Smooth muscle cell (in vitro differentiated cells): ENCODE results near the gene TMPRSS6. TPM values are rescaled to one million over a fixed set of nuclear protein-coding genes. Genes with fewer than 3 reads are reported as not detected.

Experiments
- DNase-seq: peaks from one replicate; lab custom pipeline; 2025; ENCODE audit not compliant: unreplicated experiment; lab: John Stamatoyannopoulos, UW
- H2AFZ ChIP-seq: fragments of 200-600 bp; sonication (generic); 2 replicates; pipeline ENCODE4 v1.6.0; 2016; ENCODE audit warnings: antibody characterized with exemption, low read depth, mild to moderate bottlenecking
- H3F3A ChIP-seq: fragments of 200-600 bp; sonication (generic); 2 replicates; pipeline ENCODE4 v1.6.0; 2017; ENCODE audit warnings: antibody characterized with exemption, low read depth
- H3K27ac ChIP-seq: fragments of 200-600 bp; sonication (generic); 2 replicates; pipeline ENCODE4 v1.5.1; 2016; ENCODE audit warnings: low read depth, mild to moderate bottlenecking
- H3K27me3 ChIP-seq: fragments of 200-600 bp; sonication (generic); 2 replicates; pipeline ENCODE4 v1.6.1; 2016; ENCODE audit warnings: low read depth, mild to moderate bottlenecking
- H3K36me3 ChIP-seq: fragments of 200-600 bp; sonication (generic); 2 replicates; pipeline ENCODE4 v1.5.1; 2016; ENCODE audit warnings: low read depth
- H3K4me1 ChIP-seq: fragments of 200-600 bp; sonication (generic); 2 replicates; pipeline ENCODE4 v1.5.1; 2016; ENCODE audit warnings: low read depth
- H3K4me2 ChIP-seq: fragments of 200-600 bp; sonication (generic); 2 replicates; pipeline ENCODE4 v1.6.0; 2016; ENCODE audit warnings: mild to moderate bottlenecking
- H3K4me3 ChIP-seq: fragments of 200-600 bp; sonication (generic); 2 replicates; pipeline ENCODE4 v1.5.1; 2016; ENCODE audit warnings: mild to moderate bottlenecking
- H3K79me2 ChIP-seq: fragments of 200-600 bp; sonication (generic); 2 replicates; pipeline ENCODE4 v1.6.0; 2016; ENCODE audit warnings: low read depth, mild to moderate bottlenecking
- H3K9ac ChIP-seq: fragments of 200-600 bp; sonication (generic); 2 replicates; pipeline ENCODE4 v1.6.0; 2016; ENCODE audit warnings: low read depth
- H3K9me3 ChIP-seq: fragments of 200-600 bp; sonication (generic); replicated peaks from 2 replicates; pipeline ENCODE4 v1.5.1; 2016; ENCODE audit warnings: low read depth
- H4K20me1 ChIP-seq: fragments of 200-600 bp; sonication (generic); 2 replicates; pipeline ENCODE4 v1.6.0; 2016; ENCODE audit warnings: low read depth
- CTCF ChIP-seq: fragments of 200-600 bp; sonication (generic); IDR thresholded peaks from 2 replicates; pipeline ENCODE4 v1.5.1; 2017; ENCODE audit warnings: borderline replicate concordance, mild to moderate bottlenecking, antibody characterized with exemption; ENCODE audit not compliant: insufficient read depth, poor library complexity, severe bottlenecking
- WGBS: methylation state at CpG from one replicate; pipeline ENCODE4 v1.1.7; 2016; ENCODE audit warnings: low lambda C conversion rate; 5-methylcytosine and 5-hydroxymethylcytosine counted together
- polyA plus RNA-seq: library from polyadenylated mRNA; unstranded; fragments of >200 nt; fragmentation: Nextera tagmentation; extraction: Ambion mirVana; gene quantifications from 2 replicates; pipeline ENCODE4 v1.2.1, GENCODE V29; 2016
- total RNA-seq: library from RNA; depleted of rRNA; stranded (reverse); fragments of >200 nt; gene quantifications from 2 replicates; pipeline ENCODE4 v1.2.3, GENCODE V29; 2014

The TMPRSS6 gene
- total and polyA plus RNA-seq, 2 experiments from 2014 or later, result not detected

GRCh38 chr22:37025500-37026070 is 83.9 kb downstream of the TMPRSS6 start:
- Histone ChIP-seq H3K9ac (no peak overlapping the region), H3K27me3 (no peaks in the 10 kb centered on the region), H3F3A (no peaks in the 10 kb centered on the region), H4K20me1 (peaks cover 59% of the 10 kb centered on the region), H3K9me3 (no peaks in the 10 kb centered on the region), H3K4me2 (no peak overlapping the region), H2AFZ (no peak overlapping the region), H3K4me1 (peaks cover 3% of the 10 kb centered on the region), H3K36me3 (no peaks in the 10 kb centered on the region), H3K27ac (no peak overlapping the region), H3K79me2 (peaks cover 19% of the 10 kb centered on the region), H3K4me3 (no peak overlapping the region)
- no peak for TF ChIP-seq CTCF
- WGBS, result 88% methylated on average over 10 of the region's 10 CpGs
- DNase-seq, result no peak

DNA sequence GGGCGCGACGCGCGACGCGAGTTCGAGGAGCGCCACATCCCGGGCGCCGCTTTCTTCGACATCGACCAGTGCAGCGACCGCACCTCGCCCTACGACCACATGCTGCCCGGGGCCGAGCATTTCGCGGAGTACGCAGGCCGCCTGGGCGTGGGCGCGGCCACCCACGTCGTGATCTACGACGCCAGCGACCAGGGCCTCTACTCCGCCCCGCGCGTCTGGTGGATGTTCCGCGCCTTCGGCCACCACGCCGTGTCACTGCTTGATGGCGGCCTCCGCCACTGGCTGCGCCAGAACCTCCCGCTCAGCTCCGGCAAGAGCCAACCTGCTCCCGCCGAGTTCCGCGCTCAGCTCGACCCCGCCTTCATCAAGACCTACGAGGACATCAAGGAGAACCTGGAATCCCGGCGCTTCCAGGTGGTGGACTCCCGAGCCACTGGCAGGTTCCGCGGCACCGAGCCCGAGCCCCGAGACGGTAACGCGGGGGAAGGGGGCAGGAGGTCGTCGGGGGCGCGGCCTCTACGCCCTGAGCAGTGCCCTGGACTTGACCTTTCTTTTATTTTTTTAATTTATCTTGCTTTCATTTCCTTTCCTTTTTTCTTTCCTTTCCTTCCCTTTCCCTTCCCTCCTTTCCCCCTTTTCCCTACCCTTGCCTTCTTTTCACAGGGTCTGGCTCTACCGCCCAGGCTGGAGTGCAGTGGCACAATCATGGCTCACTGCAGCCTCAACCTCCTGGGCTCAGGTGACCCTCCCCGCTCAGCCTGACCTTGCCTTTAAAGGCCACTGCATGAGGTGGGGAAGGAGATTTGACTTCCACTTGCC is 85.0 kb downstream of the TMPRSS6 start:
- Histone ChIP-seq H3F3A (no peaks in the 10 kb centered on the region), H3K9ac (no peak overlapping the region), H3K9me3 (no peaks in the 10 kb centered on the region), H3K27me3 (no peaks in the 10 kb centered on the region), H3K36me3 (no peaks in the 10 kb centered on the region), H4K20me1 (peaks cover 59% of the 10 kb centered on the region), H3K4me1 (peaks cover 9% of the 10 kb centered on the region), H3K4me2 (no peak overlapping the region), H3K4me3 (no peak overlapping the region), H2AFZ (no peak overlapping the region), H3K27ac (no peak overlapping the region), H3K79me2 (peaks cover 29% of the 10 kb centered on the region)
- no peak for TF ChIP-seq CTCF
- no peak for DNase-seq
- 97% methylated on average over 52 of the region's 71 CpGs for WGBS

GRCh38 chr22:37023743-37024338 is 85.7 kb downstream of the TMPRSS6 start:
- TF ChIP-seq CTCF, result no peak
- Histone ChIP-seq H3K27me3 (no peaks in the 10 kb centered on the region), H3K4me3 (no peak overlapping the region), H3K27ac (no peak overlapping the region), H3K36me3 (no peaks in the 10 kb centered on the region), H3K4me2 (no peak overlapping the region), H4K20me1 (peaks cover 59% of the 10 kb centered on the region), H3F3A (no peaks in the 10 kb centered on the region), H3K4me1 (peaks cover 9% of the 10 kb centered on the region), H2AFZ (no peak overlapping the region), H3K9me3 (no peaks in the 10 kb centered on the region), H3K79me2 (peaks cover 29% of the 10 kb centered on the region), H3K9ac (no peak overlapping the region)
- DNase-seq, result no peak
- 97% methylated on average over 34 of the region's 34 CpGs for WGBS
